ENCODE measurements around the gene F12.

Gene F12

GRCh38 chr5:177437623-177438022 lies 28.3 kb upstream of the F12 start:
- no peak for TF ChIP-seq CTCF (IDR thresholded peaks at IDR 0.05)
- no peak overlapping the region for H3K27ac Mint-ChIP-seq

GRCh38 chr5:177435847-177436536 lies 26.6 kb upstream of the F12 start:
- Mint-ChIP-seq H3K27ac (no peak overlapping the region), H3K9me3 (peaks cover 6% of the 10 kb centered on the region), H3K36me3 (ENCODE audit: low read depth) (peaks cover 40% of the 10 kb centered on the region), H3K27me3 (ENCODE audit: low read depth, poor library complexity) (no peaks in the 10 kb centered on the region), H3K4me3 (no peak overlapping the region), H3K4me1 (no peaks in the 10 kb centered on the region)
- TF ChIP-seq CTCF (IDR thresholded peaks at IDR 0.05): no peak
- DNase-seq: no peak

More at GRCh38 chr5:177437623-177438022, 28.3 kb upstream of the F12 start:
- no peak for DNase-seq
- H3K4me1 Mint-ChIP-seq: no peaks in the 10 kb centered on the region
- H3K27me3 Mint-ChIP-seq (ENCODE audit: low read depth, poor library complexity): no peaks in the 10 kb centered on the region
- H3K36me3 Mint-ChIP-seq (ENCODE audit: low read depth): peaks cover 40% of the 10 kb centered on the region
- no peak overlapping the region for H3K4me3 Mint-ChIP-seq
- peaks cover 6% of the 10 kb centered on the region for H3K9me3 Mint-ChIP-seq

GRCh38 chr5:177434942-177435738 lies 25.8 kb upstream of the F12 start:
- Mint-ChIP-seq H3K36me3 (ENCODE audit: low read depth) (peaks cover 40% of the 10 kb centered on the region), H3K27ac (no peak overlapping the region), H3K4me1 (peaks cover 5% of the 10 kb centered on the region), H3K27me3 (ENCODE audit: low read depth, poor library complexity) (no peaks in the 10 kb centered on the region), H3K9me3 (peaks cover 6% of the 10 kb centered on the region), H3K4me3 (no peak overlapping the region)
- DNase-seq: no peak
- no peak for TF ChIP-seq CTCF (IDR thresholded peaks at IDR 0.05)

- H3K36me3 Mint-ChIP-seq (ENCODE audit: low read depth): peaks cover 33% of the 10 kb centered on the region
- H3K4me1 Mint-ChIP-seq: peaks cover 11% of the 10 kb centered on the region
- no peak overlapping the region for H3K4me3 Mint-ChIP-seq
- peaks cover under 1% of the 10 kb centered on the region for H3K9me3 Mint-ChIP-seq
- no peak overlapping the region for H3K27ac Mint-ChIP-seq
- no peaks in the 10 kb centered on the region for H3K27me3 Mint-ChIP-seq (ENCODE audit: low read depth, poor library complexity)
- no peak for TF ChIP-seq CTCF (IDR thresholded peaks at IDR 0.05)
- no peak for DNase-seq
These were observed 25.1 kb upstream of the F12 start for GRCh38 chr5:177434437-177434836.

- Mint-ChIP-seq H3K27me3 (ENCODE audit: low read depth, poor library complexity) (no peaks in the 10 kb centered on the region), H3K4me3 (no peak overlapping the region), H3K9me3 (no peaks in the 10 kb centered on the region), H3K4me1 (peaks cover 18% of the 10 kb centered on the region), H3K27ac (no peak overlapping the region), H3K36me3 (ENCODE audit: low read depth) (peaks cover 26% of the 10 kb centered on the region)
- no peak for DNase-seq
- TF ChIP-seq CTCF (IDR thresholded peaks at IDR 0.05): no peak
These were observed 24.4 kb upstream of the F12 start for GRCh38 chr5:177433658-177434217.

Data from nephron progenitor cell (in vitro differentiated cells).